ENCODE measurements around the gene ERC1. TPM values are rescaled to one million over a fixed set of nuclear protein-coding genes. Genes with fewer than 3 reads are reported as not detected.

The ERC1 gene
- total and polyA plus RNA-seq, 2 of the 4 experiments (the other 2 are of a cell fraction) = 11.6 to 25.6 TPM

GRCh38 chr12:1104088-1104800 is 113.2 kb downstream of the ERC1 start:
- no peaks in the 10 kb centered on the region for H3K27me3 ChIP-seq (ENCODE audit: control insufficient read depth, insufficient read depth, low read length)
- no peak overlapping the region for H4K8ac ChIP-seq (ENCODE audit: low read depth in 2 of 2, low read length in 2 of 2)
- no peak overlapping the region for H4K5ac ChIP-seq (ENCODE audit: low read depth, low read length)
- no peak overlapping the region for H3K4me3 ChIP-seq (ENCODE audit: insufficient read depth, low read depth, low read length)
- dilution Hi-C loops (cut with HindIII; ENCODE audit: low sequenced_read_pairs, unreplicated experiment) = loop anchor here (25.0 kb wide), 1 partner anchor 458 kb away; no protein-coding TSS in a partner anchor
- DNase-seq (no peak), ATAC-seq (ENCODE audit: low read depth) (no peak)
- no TSS peak for BruUV-seq (replicated peaks)
- no peak overlapping the region for H3K14ac ChIP-seq (replicated peaks; ENCODE audit: low read depth, low read length)
- no peak overlapping the region for H2AK5ac ChIP-seq (ENCODE audit: low read depth, low read length)
- H3K23ac ChIP-seq (ENCODE audit: low read depth, low read length) = no peak overlapping the region
- H3K36me3 ChIP-seq (ENCODE audit: control insufficient read depth, insufficient read depth, low read length) = peaks cover 2% of the 10 kb centered on the region
- no peak overlapping the region for H3K9ac ChIP-seq (ENCODE audit: low read depth, low read length)
- no peak overlapping the region for H2AFZ ChIP-seq (replicated peaks; ENCODE audit: low read length, poor library complexity)
- H4K91ac ChIP-seq (ENCODE audit: insufficient read depth, low read depth, low read length) = no peak overlapping the region
- H3K79me1 ChIP-seq (ENCODE audit: low read depth in 1 of 2, low read length in 2 of 2) = peaks cover 48 to 54% of the 10 kb centered on the region in 2 experiments
- peaks cover 7% of the 10 kb centered on the region for H3K9me1 ChIP-seq (ENCODE audit: insufficient read depth, low read length)
- intact Hi-C loops (cut with micrococcal nuclease) = no loop called here
- peaks cover 12% of the 10 kb centered on the region for H4K20me1 ChIP-seq (ENCODE audit: insufficient read depth, low read length)
- H3K18ac ChIP-seq (ENCODE audit: low read depth, low read length) = no peak overlapping the region
- H2BK20ac ChIP-seq (ENCODE audit: low read depth, low read length) = no peak overlapping the region
- ChIA-PET CTCF (interaction anchor here (1.5 kb wide), 1 partner anchor 12 kb away, joined by 10 read pairs; no protein-coding TSS in a partner anchor), POLR2A (ENCODE audit: unreplicated experiment) (interaction anchor here (0.6 kb wide), 1 partner anchor 361 kb away, joined by 5 read pairs; no protein-coding TSS in a partner anchor)
- no peaks in the 10 kb centered on the region for H3K9me3 ChIP-seq (ENCODE audit: control insufficient read depth, insufficient read depth, low read length)
- no peak overlapping the region for H2BK5ac ChIP-seq (ENCODE audit: low read depth, low read length, poor library complexity, severe bottlenecking)
- no peak overlapping the region for H2BK120ac ChIP-seq (ENCODE audit: low read depth, low read length)
- H3K4me2 ChIP-seq (ENCODE audit: low read depth, low read length) = no peak overlapping the region
- in situ Hi-C loops (cut with MboI; ENCODE audit: low sequenced_read_pairs) = no loop called here
- no peak overlapping the region for H3K27ac ChIP-seq (ENCODE audit: insufficient read depth, low read length)
- H2AK9ac ChIP-seq (replicated peaks; ENCODE audit: low read depth, low read length, poor library complexity) = no peak overlapping the region
- H2BK15ac ChIP-seq (ENCODE audit: low read depth, low read length) = no peak overlapping the region
- peaks cover 4% of the 10 kb centered on the region; the same call in 1 of the 2 replicates for H3K4me1 ChIP-seq (ENCODE audit: control insufficient read depth, insufficient read depth, low read length)
- TF ChIP-seq MAFK (IDR thresholded peaks at IDR 0.05; ENCODE audit: low read depth, low read length) (no peak), POLR2A (IDR thresholded peaks at IDR 0.05; ENCODE audit: low read depth, low read length) (no peak), USF2 (IDR thresholded peaks at IDR 0.05; ENCODE audit: low read depth, low read length) (no peak), MXI1 (IDR thresholded peaks at IDR 0.05; ENCODE audit: borderline replicate concordance, low read depth, low read length) (no peak), RAD21 (IDR thresholded peaks at IDR 0.05; ENCODE audit: low read length) (no peak), SMC3 (IDR thresholded peaks at IDR 0.05; ENCODE audit: low read depth, low read length) (no peak), FOS (IDR thresholded peaks at IDR 0.05; ENCODE audit: low read depth, low read length) (no peak), RCOR1 (IDR thresholded peaks at IDR 0.05; ENCODE audit: insufficient replicate concordance, low read length) (no peak), CTCF (conservative IDR thresholded peaks at IDR 0.05; ENCODE audit: low read depth, low read length) (no peak), NFE2L2 (IDR thresholded peaks at IDR 0.05; ENCODE audit: low read depth, low read length) (no peak)
- no peak overlapping the region for H3K56ac ChIP-seq (ENCODE audit: extremely low read depth, insufficient read depth, low read length)
- no peak overlapping the region for H3K4ac ChIP-seq (ENCODE audit: low read depth, low read length)
- WGBS, 2 experiments (ENCODE audit: extremely low coverage in 2 of 2, insufficient read length in 1 of 2) = no CpG with 5 or more reads among the region's 8 CpGs
